Measurements from ENCODE around the gene TMEM270. TPM values are rescaled to one million over a fixed set of nuclear protein-coding genes. Genes with fewer than 3 reads are reported as not detected.

Gene TMEM270
- total and polyA plus RNA-seq, 2 of the 4 experiments (the other 2 are of a cell fraction), result 0.17 TPM; not detected in 1

DNA sequence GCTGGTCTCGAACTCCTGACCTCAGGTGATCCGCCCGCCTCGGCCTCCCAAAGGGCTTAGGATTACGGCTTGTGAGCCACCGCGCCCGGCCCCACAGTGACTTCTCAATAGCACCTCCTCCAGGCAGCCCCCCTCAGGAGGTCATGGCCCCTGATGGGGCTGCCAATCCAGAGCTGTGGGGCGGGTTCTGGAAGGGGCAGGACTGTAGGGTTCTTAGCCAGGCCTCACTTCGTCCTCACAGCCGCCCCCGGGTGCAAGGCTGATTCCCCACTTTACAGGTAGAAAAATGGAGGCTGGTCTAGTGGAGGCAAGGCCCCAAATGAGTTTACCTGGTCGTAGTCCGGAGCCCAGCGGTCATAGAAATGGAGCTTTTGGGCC lies 19.3 kb upstream of the TMEM270 start:
- no peak overlapping the region for H2BK20ac ChIP-seq (ENCODE audit: low read depth, low read length)
- BruUV-seq (replicated peaks), result no TSS peak
- H4K91ac ChIP-seq (ENCODE audit: insufficient read depth, low read depth, low read length), result peak overlapping the region; percentile 43; the same call in 1 of the 2 replicates
- H3K23ac ChIP-seq (ENCODE audit: low read depth, low read length), result peak overlapping the region; percentile 60; the same call in 1 of the 2 replicates
- H2AK5ac ChIP-seq (ENCODE audit: low read depth, low read length), result peak overlapping the region; percentile 60
- no peak overlapping the region for H2BK120ac ChIP-seq (ENCODE audit: low read depth, low read length)
- no peak overlapping the region for H4K5ac ChIP-seq (ENCODE audit: low read depth, low read length)
- peak overlapping the region; percentile 95 for H3K4ac ChIP-seq (ENCODE audit: low read depth, low read length)
- no peaks in the 10 kb centered on the region for H4K20me1 ChIP-seq (ENCODE audit: insufficient read depth, low read length)
- peaks cover 4% of the 10 kb centered on the region; the same call in 1 of the 2 replicates for H3K9me1 ChIP-seq (ENCODE audit: insufficient read depth, low read length)
- dilution Hi-C loops (cut with HindIII; ENCODE audit: low sequenced_read_pairs, unreplicated experiment) (no loop called here), in situ Hi-C loops (cut with MboI; ENCODE audit: low sequenced_read_pairs) (no loop called here), intact Hi-C loops (cut with micrococcal nuclease) (no loop called here)
- no peak overlapping the region for H2BK5ac ChIP-seq (ENCODE audit: low read depth, low read length, poor library complexity, severe bottlenecking)
- H3K9ac ChIP-seq (ENCODE audit: low read depth, low read length), result peak overlapping the region; percentile 80
- H3K9me3 ChIP-seq (ENCODE audit: control insufficient read depth, insufficient read depth, low read length), result no peaks in the 10 kb centered on the region
- no peaks in the 10 kb centered on the region; the same call in 1 of the 2 replicates for H3K36me3 ChIP-seq (ENCODE audit: control insufficient read depth, insufficient read depth, low read length)
- 19% methylated on average over 6 of the region's 15 CpGs; no CpG with 5 or more reads in 1 of the 2 experiments for WGBS, 2 experiments (ENCODE audit: extremely low coverage in 2 of 2, insufficient read length in 1 of 2)
- peak overlapping the region; percentile 84 for H2AK9ac ChIP-seq (replicated peaks; ENCODE audit: low read depth, low read length, poor library complexity)
- H3K79me1 ChIP-seq (ENCODE audit: low read depth in 1 of 2, low read length in 2 of 2), result peaks cover 5 to 20% of the 10 kb centered on the region in 2 experiments
- H3K56ac ChIP-seq (ENCODE audit: extremely low read depth, insufficient read depth, low read length), result no peak overlapping the region
- peak overlapping the region; percentile 73 for H3K4me2 ChIP-seq (ENCODE audit: low read depth, low read length)
- no peaks in the 10 kb centered on the region for H3K27me3 ChIP-seq (ENCODE audit: control insufficient read depth, insufficient read depth, low read length)
- H2AFZ ChIP-seq (replicated peaks; ENCODE audit: low read length, poor library complexity), result peak overlapping the region; percentile 95
- H3K27ac ChIP-seq (ENCODE audit: insufficient read depth, low read length), result peak overlapping the region; percentile 82
- DNase-seq (no peak), ATAC-seq (ENCODE audit: low read depth) (no peak)
- CTCF ChIA-PET, result interaction anchor here (0.6 kb wide), 1 partner anchor 247 kb away, joined by 4 read pairs; no protein-coding TSS in a partner anchor
- no peak for TF ChIP-seq NFE2L2 (IDR thresholded peaks at IDR 0.05; ENCODE audit: low read depth, low read length)
- TF ChIP-seq RFX5 (IDR thresholded peaks at IDR 0.05; ENCODE audit: low read depth, low read length), result no peak
- TF ChIP-seq USF2 (IDR thresholded peaks at IDR 0.05; ENCODE audit: low read depth, low read length), result no peak
- no peak for TF ChIP-seq MAFK (IDR thresholded peaks at IDR 0.05; ENCODE audit: low read depth, low read length)
- TF ChIP-seq CEBPB (IDR thresholded peaks at IDR 0.05; ENCODE audit: low read depth, low read length), result no peak
- no peak for TF ChIP-seq RAD21 (IDR thresholded peaks at IDR 0.05; ENCODE audit: low read length)
- no peak for TF ChIP-seq RCOR1 (IDR thresholded peaks at IDR 0.05; ENCODE audit: insufficient replicate concordance, low read length)
- no peak for TF ChIP-seq ELK1 (IDR thresholded peaks at IDR 0.05; ENCODE audit: borderline replicate concordance, low read depth, low read length)
- TF ChIP-seq CTCF (conservative IDR thresholded peaks at IDR 0.05; ENCODE audit: low read depth, low read length), result no peak
- no peak for TF ChIP-seq BHLHE40 (IDR thresholded peaks at IDR 0.05; ENCODE audit: low read depth, low read length)
- no peak for TF ChIP-seq CHD1 (IDR thresholded peaks at IDR 0.05; ENCODE audit: low read depth, low read length)
- no peak for TF ChIP-seq SMC3 (IDR thresholded peaks at IDR 0.05; ENCODE audit: low read depth, low read length)
- no peak for TF ChIP-seq POLR2A (IDR thresholded peaks at IDR 0.05; ENCODE audit: low read depth, low read length)
- TF ChIP-seq MXI1 (IDR thresholded peaks at IDR 0.05; ENCODE audit: borderline replicate concordance, low read depth, low read length), result no peak
- TF ChIP-seq MAZ (IDR thresholded peaks at IDR 0.05; ENCODE audit: borderline replicate concordance, low read depth, low read length), result no peak
- no peak for TF ChIP-seq FOS (IDR thresholded peaks at IDR 0.05; ENCODE audit: low read depth, low read length)
- peak overlapping the region; percentile 64 for H3K4me3 ChIP-seq (ENCODE audit: insufficient read depth, low read depth, low read length)
- no peaks in the 10 kb centered on the region; the same call in 1 of the 2 replicates for H3K4me1 ChIP-seq (ENCODE audit: control insufficient read depth, insufficient read depth, low read length)
- 0 out of 3 replicates have a peak overlapping the region, but pooled peaks have one; percentile 64 for H2BK15ac ChIP-seq (ENCODE audit: low read depth, low read length)
- POLR2A ChIA-PET (ENCODE audit: unreplicated experiment), result interaction anchor here (0.6 to 1.3 kb wide), 2 partner anchors 9 to 1997 kb away, joined by 9 to 10 read pairs; no protein-coding TSS in a partner anchor
- peak overlapping the region; percentile 76 to 93; a peak in 2 of 4 replicates for H4K8ac ChIP-seq (ENCODE audit: low read depth in 2 of 2, low read length in 2 of 2)
- no peak overlapping the region for H3K18ac ChIP-seq (ENCODE audit: low read depth, low read length)
- peak overlapping the region; percentile 62; the same call in 1 of the 2 replicates for H3K14ac ChIP-seq (replicated peaks; ENCODE audit: low read depth, low read length)
